ENCODE results near the gene CDH4. TPM values are rescaled to one million over a fixed set of nuclear protein-coding genes. Genes with fewer than 3 reads are reported as not detected.

CDH4 gene
- total RNA-seq, 1 donor from 2014 or later, result 0.05 TPM

GRCh38 chr20:61523145-61523544 lies 271.1 kb downstream of the CDH4 start:
- ATAC-seq (ENCODE audit: poor library complexity) (no peak), DNase-seq (no peak)
- intact Hi-C loops (cut with DNase I), result no loop called here

- intact Hi-C loops (cut with DNase I), result no loop called here
- DNase-seq, result no peak
Measured at GRCh38 chr20:61524951-61525666, 273.0 kb downstream of the CDH4 start.

GRCh38 chr20:61525781-61526431 lies 273.8 kb downstream of the CDH4 start:
- ATAC-seq (ENCODE audit: poor library complexity) (no peak), DNase-seq (no peak)
- intact Hi-C loops (cut with DNase I), result no loop called here

More at GRCh38 chr20:61524951-61525666, 273.0 kb downstream of the CDH4 start:
- no peak for ATAC-seq (ENCODE audit: poor library complexity)

- DNase-seq, result no peak
- ATAC-seq (ENCODE audit: poor library complexity), result no peak
- intact Hi-C loops (cut with DNase I), result no loop called here
Measured at GRCh38 chr20:61526907-61527306, 274.8 kb downstream of the CDH4 start.

GRCh38 chr20:61527626-61528025 lies 275.6 kb downstream of the CDH4 start:
- no peak for ATAC-seq (ENCODE audit: poor library complexity)
- no peak for DNase-seq
- intact Hi-C loops (cut with DNase I), result no loop called here

GRCh38 chr20:61528591-61528990 lies 276.5 kb downstream of the CDH4 start:
- ATAC-seq (ENCODE audit: poor library complexity), result no peak
- intact Hi-C loops (cut with DNase I), result no loop called here
- no peak for DNase-seq

- DNase-seq, result no peak
- ATAC-seq (ENCODE audit: poor library complexity), result no peak
- intact Hi-C loops (cut with DNase I), result no loop called here
Measured at GRCh38 chr20:61529354-61529753, 277.3 kb downstream of the CDH4 start.

- DNase-seq, result no peak
- intact Hi-C loops (cut with DNase I), result no loop called here
- no peak for ATAC-seq (ENCODE audit: poor library complexity)
Measured at GRCh38 chr20:61531553-61532345, 279.7 kb downstream of the CDH4 start.

- DNase-seq (no peak), ATAC-seq (ENCODE audit: poor library complexity) (no peak)
- intact Hi-C loops (cut with DNase I), result no loop called here
Measured at GRCh38 chr20:61532736-61533135, 280.7 kb downstream of the CDH4 start.

GRCh38 chr20:61533231-61533631 lies 281.2 kb downstream of the CDH4 start:
- intact Hi-C loops (cut with DNase I), result no loop called here
- ATAC-seq (ENCODE audit: poor library complexity) (no peak), DNase-seq (no peak)

- intact Hi-C loops (cut with DNase I), result no loop called here
- DNase-seq, result no peak
- no peak for ATAC-seq (ENCODE audit: poor library complexity)
Measured at GRCh38 chr20:61534346-61534745, 282.3 kb downstream of the CDH4 start.

GRCh38 chr20:61535091-61535490 lies 283.0 kb downstream of the CDH4 start:
- DNase-seq (no peak), ATAC-seq (ENCODE audit: poor library complexity) (no peak)
- intact Hi-C loops (cut with DNase I), result no loop called here

- DNase-seq (no peak), ATAC-seq (ENCODE audit: poor library complexity) (no peak)
- intact Hi-C loops (cut with DNase I), result no loop called here
Measured at GRCh38 chr20:61535536-61535935, 283.5 kb downstream of the CDH4 start.

GRCh38 chr20:61535956-61536355 lies 283.9 kb downstream of the CDH4 start:
- no peak for DNase-seq
- intact Hi-C loops (cut with DNase I), result no loop called here
- ATAC-seq (ENCODE audit: poor library complexity), result no peak

- ATAC-seq (ENCODE audit: poor library complexity), result no peak
- intact Hi-C loops (cut with DNase I), result no loop called here
- no peak for DNase-seq
Measured at GRCh38 chr20:61536671-61537070, 284.6 kb downstream of the CDH4 start.

- intact Hi-C loops (cut with DNase I), result no loop called here
- ATAC-seq (ENCODE audit: poor library complexity), result no peak
- DNase-seq, result no peak
Measured at GRCh38 chr20:61537239-61538182, 285.4 kb downstream of the CDH4 start.

GRCh38 chr20:61538183-61538942 lies 286.3 kb downstream of the CDH4 start:
- DNase-seq (no peak), ATAC-seq (ENCODE audit: poor library complexity) (no peak)
- intact Hi-C loops (cut with DNase I), result no loop called here

GRCh38 chr20:61538943-61539265 lies 286.8 kb downstream of the CDH4 start:
- DNase-seq, result no peak
- ATAC-seq (ENCODE audit: poor library complexity), result no peak
- intact Hi-C loops (cut with DNase I), result no loop called here
